Stimulated activated CD4-positive, alpha-beta T cell treated with anti-CD3 and anti-CD28 coated beads, Interleukin-15, amount 100 ng/mL, for 24 hours (primary cell): ENCODE data around the gene ROM1.
A peak's percentile ranks its signal among the peaks of the same experiment; 100 is the strongest.
"Not testable (repeated sequence)": the region's sequence is repeated elsewhere in the genome, so short reads cannot be mapped to it uniquely, and the experiment has no call there.

Experiments used
- DNase-seq: peaks from one replicate; pipeline ENCODE4 v3.0.0-alpha.2; 2020

The ROM1 gene

GRCh38 chr11:62612366-62613290 lies at the start of gene ROM1, which contains the start of gene EML3:
Gene ROM1 (plus strand): TSS chr11:62613257. CDS start chr11:62613282, 25 bp downstream.
Gene EML3 (minus strand): TSS chr11:62612775. CDS start chr11:62612457, 318 bp downstream.
- peak; percentile 94 for DNase-seq

- DNase-seq = no peak
These were observed 47.8 kb upstream of the ROM1 start for GRCh38 chr11:62565100-62565802.

DNA sequence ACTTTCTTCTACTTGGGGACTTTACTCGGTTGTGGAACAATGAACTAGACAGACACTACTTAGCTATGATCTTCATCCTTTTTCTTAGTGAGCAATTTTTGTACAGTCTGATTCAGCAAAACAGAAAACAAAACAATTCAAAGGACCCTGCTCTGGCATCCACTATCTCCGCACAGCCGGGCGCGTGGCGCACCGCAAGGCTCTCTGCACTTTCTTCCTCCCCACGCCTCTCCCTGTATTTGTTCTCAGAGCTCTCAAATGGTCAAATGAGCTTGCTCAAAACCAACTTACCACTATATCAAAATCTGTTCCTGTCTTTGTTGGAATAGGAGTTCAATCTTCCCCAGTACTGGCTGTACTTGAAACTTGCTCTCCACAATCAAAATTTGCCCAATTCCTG lies 46.8 kb upstream of the ROM1 start:
- no peak for DNase-seq

DNA sequence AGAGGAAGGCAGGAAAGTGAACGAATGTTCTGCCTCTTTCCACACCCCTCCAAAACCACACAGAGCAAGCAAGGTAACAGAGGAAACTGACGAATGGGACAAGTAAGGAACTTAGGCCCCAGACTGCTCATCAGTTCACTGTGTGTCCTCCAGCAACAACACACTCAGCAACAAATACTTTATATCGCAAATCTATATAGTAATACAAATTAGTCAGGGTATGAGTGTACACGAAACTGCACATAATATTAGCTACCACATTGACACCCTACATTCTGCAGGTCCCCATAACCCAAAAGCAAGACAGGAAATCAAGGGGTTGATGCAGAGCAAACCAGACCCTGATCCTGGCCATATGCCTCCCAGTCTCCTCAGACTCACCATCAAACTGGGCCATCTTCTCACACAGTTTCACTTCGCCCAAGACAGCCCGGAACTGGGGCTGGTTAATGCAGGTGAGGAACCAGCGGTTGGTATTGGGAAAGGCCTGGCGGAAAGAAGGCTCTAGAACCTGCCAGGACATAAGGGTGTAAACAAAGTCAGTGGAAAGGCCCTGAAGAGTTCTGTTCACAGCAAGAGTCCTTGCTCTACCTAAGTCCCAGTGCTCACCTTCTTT lies 45.9 kb upstream of the ROM1 start:
- DNase-seq = no peak

DNA sequence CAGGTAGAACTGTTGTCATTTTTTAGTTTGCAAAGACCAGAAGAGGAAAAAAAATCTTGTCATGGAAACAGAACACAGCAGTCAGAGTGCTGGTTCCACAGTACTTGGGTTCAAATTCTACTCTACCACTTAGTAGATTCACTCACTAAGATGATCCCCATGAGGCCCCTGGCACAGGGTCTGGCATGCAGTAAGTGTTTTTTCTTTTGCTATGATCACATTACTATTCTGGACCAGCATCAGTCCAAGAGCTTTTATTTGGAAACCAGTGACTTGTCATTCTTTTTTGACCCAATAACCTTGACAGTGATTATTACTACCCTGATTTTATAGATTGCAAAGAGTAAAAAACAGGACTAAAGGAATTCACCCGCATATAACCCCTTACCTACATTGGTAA lies 43.4 kb upstream of the ROM1 start:
- no peak for DNase-seq

DNA sequence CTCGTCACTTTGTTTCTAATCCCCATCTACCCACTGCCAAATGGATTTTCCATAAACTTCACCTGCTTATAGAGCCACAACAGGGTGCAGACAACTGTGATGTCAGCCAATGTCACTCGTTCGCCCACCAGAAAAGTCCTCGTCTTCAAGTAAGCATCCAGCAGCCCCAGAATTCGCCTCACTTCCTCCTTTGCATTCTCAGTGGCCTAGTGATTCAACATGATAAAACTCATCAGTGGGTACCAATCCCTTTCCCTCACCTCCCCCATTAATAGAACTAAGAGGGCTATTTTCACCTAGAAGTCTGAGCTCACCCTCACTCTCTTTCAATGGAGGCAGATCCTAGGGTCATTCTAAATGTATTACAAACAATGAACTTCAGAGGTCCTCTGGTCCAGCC lies 42.2 kb upstream of the ROM1 start:
- DNase-seq = not testable (repeated sequence)

GRCh38 chr11:62571493-62571892 lies 41.6 kb upstream of the ROM1 start:
- DNase-seq = not testable (repeated sequence)

DNA sequence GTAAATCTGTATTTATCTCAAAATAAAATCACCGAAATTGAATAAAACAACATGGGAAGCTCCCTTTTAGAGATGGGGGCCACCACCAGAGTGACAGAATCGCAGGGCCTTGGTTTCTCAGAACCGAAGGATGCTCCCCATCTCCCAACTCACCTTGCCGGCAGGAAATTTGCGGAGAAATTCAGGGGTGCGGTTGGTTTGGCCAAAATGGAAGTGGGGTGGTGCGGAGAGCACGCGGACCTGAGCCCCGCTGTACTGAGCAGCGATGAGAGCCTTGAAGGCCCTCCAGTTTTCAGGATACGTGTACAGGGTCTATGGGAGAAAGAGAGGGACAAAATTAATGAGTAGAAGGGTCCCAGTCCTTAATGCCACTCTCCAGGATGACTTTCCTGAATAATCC lies 40.6 kb upstream of the ROM1 start:
- no peak for DNase-seq

GRCh38 chr11:62573006-62573591 lies 40.0 kb upstream of the ROM1 start:
- DNase-seq = peak; percentile 32

- DNase-seq = peak; percentile 98
These were observed 39.3 kb upstream of the ROM1 start, which contains the start of gene EEF1G for GRCh38 chr11:62573592-62574362. Gene EEF1G (minus strand): TSS chr11:62573891. CDS start chr11:62573842, 49 bp downstream.

- DNase-seq = peak; percentile 35
These were observed 38.5 kb upstream of the ROM1 start for GRCh38 chr11:62574363-62575071.

DNA sequence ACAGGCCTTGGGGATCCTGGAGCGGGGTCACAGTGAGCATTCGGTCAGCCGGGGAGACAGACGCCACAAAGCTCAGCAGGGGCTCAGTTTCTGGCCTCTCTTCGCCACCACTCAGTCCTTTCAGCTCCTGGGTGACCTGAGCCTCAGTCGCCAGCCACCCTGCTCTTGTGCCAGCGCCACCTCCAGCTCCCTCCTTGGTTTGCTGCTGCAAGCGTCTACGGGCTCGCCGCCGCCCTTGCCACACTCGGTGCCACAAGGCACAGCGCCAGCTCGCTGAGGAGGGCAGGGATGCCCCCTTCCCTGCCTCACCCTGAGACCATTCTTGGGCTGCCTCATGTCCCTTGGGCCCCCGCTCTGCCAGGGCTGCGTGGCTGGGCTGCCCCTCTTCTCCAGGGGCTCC lies 37.9 kb upstream of the ROM1 start:
- DNase-seq = no peak

DNA sequence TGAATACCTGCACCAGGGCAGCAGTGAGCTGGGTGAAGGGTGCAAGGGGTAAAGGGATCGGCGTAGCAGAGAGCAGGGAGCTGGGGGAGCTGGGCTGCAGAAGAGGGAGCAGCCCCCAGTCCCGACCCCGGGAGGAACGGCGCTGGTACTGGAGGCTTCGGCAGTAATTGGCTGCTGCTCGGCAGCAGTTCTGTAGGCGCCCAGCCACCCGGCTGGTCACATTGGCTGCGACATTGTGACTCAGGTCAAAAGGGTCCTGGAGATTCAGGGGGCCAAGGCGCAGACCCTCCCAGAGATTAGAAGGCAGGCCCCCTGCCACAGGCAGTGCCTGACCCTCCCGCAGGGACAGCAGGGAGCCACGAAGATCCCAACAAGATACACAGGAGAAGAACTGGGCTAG lies 37.2 kb upstream of the ROM1 start:
- no peak for DNase-seq

GRCh38 chr11:62577046-62577714 lies 35.9 kb upstream of the ROM1 start:
- no peak for DNase-seq

GRCh38 chr11:62578541-62578940 lies 34.5 kb upstream of the ROM1 start:
- DNase-seq = no peak

DNA sequence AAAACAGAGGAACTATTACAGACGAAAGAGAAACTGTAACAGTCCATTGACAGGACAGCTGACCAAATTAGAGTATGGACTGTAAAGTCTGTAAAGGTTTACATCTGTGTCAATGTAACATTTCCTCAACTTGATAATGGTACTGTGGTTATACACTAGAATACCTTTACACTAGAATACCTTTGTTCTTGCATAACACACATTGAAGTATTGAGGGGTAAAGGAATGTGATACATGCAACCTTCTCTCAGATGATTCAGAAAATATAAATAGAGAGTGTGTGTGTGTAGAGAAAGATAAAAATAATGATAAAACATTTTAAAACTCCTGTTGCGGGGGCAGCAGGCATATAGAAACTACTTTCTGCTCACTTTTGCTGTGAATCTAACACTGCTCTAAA lies 33.8 kb upstream of the ROM1 start:
- DNase-seq = no peak

GRCh38 chr11:62580959-62581715 lies 31.9 kb upstream of the ROM1 start:
- DNase-seq = no peak

- not testable (repeated sequence) for DNase-seq
These were observed 31.3 kb upstream of the ROM1 start for GRCh38 chr11:62581735-62582134.

DNA sequence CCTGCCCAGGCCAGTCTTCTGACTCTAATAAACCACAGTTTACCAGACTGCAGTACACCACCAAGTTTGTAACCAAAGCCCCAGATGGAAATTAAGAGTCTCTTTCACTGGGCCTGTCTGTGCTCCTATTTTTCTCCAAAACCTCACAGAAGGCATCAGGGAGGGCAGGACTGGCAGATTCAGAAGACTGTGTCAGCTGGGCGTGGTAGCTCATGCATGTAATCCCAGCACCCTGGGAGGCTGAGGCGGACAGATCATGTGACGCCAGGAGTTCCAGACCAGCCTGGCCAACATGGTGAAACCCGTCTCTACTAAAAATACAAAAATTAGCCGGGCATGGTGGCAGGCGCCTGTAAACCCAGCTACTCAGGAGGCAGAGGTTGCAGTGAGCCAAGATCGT lies 27.7 kb upstream of the ROM1 start:
- DNase-seq = not testable (repeated sequence)
